ENCODE data around the gene PSMA7. TPM values are rescaled to one million over a fixed set of nuclear protein-coding genes. Genes with fewer than 3 reads are reported as not detected.

Gene PSMA7
- total RNA-seq, 1 donor from 2014 or later: 239 TPM

- ATAC-seq (ENCODE audit: poor library complexity) (no peak), DNase-seq (no peak)
- intact Hi-C loops (cut with DNase I): no loop called here
Measured at GRCh38 chr20:62174870-62175624, 31.9 kb upstream of the PSMA7 start.

GRCh38 chr20:62174021-62174804, 31.0 kb upstream of the PSMA7 start:
- intact Hi-C loops (cut with DNase I): no loop called here
- DNase-seq (no peak), ATAC-seq (ENCODE audit: poor library complexity) (no peak)

DNA sequence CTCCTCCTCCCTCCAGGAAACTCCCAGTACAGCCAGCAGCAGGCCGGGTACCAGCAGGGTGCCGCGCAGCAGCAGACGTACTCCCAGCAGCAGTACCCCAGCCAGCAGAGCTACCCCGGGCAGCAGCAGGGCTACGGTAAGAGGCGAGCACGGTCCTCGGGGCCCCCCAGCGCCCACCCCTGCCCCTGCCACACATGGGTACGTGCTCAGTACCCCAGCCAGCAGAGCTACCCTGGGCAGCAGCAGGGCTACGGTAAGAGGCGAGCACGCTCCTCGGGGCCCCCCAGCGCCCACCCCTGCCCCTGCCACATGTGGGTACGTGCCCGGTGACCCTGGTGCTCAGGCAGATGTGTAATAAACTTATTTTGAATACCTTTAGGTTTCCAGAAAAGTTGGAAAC, 29.5 kb upstream of the PSMA7 start:
- DNase-seq (no peak), ATAC-seq (ENCODE audit: poor library complexity) (no peak)
- intact Hi-C loops (cut with DNase I): no loop called here

DNA sequence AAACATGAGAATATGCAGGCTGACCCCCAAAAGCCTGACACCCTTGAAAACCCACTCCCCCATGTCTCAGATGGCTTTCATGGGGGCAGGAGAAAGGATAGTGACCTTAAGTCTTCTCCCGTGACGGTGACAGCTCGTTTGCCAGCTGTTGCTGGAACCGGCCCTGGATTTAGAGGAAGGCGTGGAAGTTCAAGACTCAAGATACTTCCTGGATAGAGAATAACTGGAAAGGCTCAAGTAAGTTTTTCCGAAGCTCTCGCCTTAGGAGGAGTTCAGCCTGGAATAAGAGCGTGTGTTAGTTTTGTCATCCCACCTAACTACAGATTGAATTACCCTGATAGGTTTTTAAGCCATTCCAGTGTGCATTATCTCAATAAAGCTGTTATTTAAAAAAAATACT, 28.1 kb upstream of the PSMA7 start:
- intact Hi-C loops (cut with DNase I): no loop called here
- no peak for ATAC-seq (ENCODE audit: poor library complexity)
- no peak for DNase-seq

DNA sequence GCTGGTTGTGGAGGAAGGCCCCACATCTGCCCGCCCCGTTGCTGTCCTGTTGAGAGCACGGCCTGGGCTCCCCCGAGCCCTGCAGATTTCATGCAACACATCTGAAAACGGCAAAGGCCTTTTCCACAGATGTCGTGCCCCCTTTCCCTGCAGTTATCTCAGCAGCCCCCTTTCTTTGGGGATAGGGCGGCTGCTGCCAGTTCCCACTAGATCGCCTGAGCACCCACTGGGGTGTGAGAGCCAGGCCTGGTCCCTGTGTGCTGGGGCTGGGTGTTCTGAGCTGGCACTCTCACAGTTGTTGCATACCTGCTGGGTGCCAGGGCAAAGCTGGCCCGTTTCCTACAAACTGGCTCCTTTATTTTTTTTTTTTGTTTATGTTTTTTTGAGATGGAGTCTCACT, 27.3 kb upstream of the PSMA7 start:
- ATAC-seq (ENCODE audit: poor library complexity): no peak
- intact Hi-C loops (cut with DNase I): no loop called here
- no peak for DNase-seq

GRCh38 chr20:62168890-62169435, 25.8 kb upstream of the PSMA7 start:
- ATAC-seq (ENCODE audit: poor library complexity) (no peak), DNase-seq (no peak)
- intact Hi-C loops (cut with DNase I): no loop called here

GRCh38 chr20:62168061-62168460, 24.9 kb upstream of the PSMA7 start:
- DNase-seq: no peak
- intact Hi-C loops (cut with DNase I): no loop called here
- ATAC-seq (ENCODE audit: poor library complexity): no peak

DNA sequence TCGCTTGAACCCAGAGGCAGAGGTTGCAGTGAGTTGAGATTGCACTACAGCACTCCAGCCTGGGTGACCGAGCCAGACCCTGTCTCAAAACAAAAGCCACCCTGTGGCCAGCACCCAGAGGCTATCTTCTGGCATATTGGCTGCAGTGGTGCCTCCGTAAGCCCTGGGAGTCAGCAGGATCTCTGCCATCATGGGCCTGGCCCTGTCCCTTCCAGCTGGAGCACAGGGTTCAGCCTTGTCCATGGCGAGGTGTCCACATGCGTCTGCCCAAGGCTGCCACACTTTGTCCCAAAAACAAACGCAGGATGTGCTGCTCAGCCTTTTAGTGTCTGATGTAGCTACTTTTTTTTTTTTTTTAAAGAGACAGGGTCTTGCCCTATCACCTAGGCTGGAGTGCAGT, 24.3 kb upstream of the PSMA7 start:
- DNase-seq: no peak

GRCh38 chr20:62165762-62166399, 22.7 kb upstream of the PSMA7 start:
- ATAC-seq (ENCODE audit: poor library complexity) (peak; percentile 47), DNase-seq (peak; percentile 64)
- intact Hi-C loops (cut with DNase I): no loop called here

More for the DNA sequence above, 24.3 kb upstream of the PSMA7 start:
- ATAC-seq (ENCODE audit: poor library complexity): no peak
- intact Hi-C loops (cut with DNase I): no loop called here

DNA sequence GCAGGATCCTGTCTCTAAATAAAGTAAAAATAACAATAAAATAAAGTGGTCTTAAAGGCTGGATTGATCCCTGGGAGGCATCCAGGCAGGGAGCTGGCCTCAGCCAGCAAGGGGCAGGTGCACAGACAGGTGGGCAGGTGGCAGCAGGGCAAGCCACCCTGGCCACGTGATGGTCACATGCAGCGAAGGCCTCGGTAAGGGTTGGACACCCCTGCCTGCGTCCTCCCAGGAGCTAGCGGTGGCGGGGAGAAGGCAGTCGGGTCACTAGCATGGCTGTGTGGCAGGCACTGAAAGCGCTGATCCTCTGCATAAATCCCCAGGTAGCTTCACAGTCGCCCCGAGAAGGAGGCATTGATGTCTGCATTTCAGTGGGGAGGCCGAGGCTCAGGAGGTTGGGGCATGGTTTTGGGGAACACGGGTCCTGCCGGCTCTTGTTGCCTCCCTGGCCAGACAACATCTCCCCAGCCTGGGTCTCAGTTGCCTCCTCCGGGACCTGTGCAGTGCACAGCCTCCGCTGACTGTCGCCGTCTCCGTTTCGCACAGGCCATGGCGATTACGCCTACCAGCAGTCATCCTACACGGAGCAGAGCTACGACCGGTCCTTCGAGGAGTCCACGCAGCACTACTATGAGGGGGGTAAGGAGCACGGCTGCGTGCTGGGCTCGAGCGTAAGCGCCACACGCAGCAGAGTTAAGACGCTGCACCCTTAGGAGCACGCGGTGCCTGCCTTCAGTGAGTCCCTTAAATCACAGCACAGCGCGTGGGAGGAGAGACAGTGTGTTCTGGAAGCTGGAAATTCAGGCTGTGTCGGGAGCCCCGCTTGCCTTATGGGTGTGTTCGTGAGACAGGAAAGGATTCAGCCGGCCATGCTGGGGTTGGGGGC, 21.9 kb upstream of the PSMA7 start:
- no peak for DNase-seq
- intact Hi-C loops (cut with DNase I): no loop called here
- ATAC-seq (ENCODE audit: poor library complexity): no peak

DNA sequence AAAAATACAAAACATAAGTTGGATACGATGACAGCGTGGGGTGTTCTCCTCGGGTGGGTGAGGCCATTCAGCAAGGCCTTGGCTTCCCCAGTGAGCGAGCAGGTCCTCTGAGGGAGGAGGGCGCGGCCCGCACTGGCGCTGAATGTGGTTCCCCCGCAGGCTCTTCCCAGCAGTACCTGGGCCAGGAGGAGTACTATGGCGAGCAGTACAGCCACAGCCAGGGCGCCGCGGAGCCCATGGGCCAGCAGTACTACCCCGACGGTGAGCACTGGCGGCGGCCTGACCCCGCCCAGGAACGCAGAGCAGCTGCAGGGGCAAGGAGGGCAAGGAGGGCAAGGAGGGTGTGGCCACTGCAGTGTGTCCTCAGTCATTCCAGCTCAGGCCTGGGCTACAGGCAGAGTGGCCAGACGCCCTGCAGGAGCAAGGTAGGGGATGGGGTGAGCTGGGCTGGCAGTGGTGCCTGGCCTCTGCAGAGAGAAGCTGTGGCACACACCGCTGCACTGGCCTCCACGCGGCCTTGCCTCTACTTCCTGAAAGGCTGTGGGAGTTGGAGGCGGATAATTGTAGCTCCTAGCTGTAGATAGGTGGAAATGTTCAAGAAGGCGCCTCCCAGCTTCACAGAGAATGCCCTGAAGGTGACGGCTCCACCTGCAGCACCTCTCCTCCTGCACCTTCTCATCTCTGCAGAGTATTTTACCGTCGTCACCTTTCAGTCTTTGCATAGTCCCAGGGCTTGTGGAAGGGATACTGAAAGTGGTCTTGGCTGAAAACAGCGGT, 21.0 kb upstream of the PSMA7 start:
- intact Hi-C loops (cut with DNase I): no loop called here
- DNase-seq (no peak), ATAC-seq (ENCODE audit: poor library complexity) (no peak)

DNA sequence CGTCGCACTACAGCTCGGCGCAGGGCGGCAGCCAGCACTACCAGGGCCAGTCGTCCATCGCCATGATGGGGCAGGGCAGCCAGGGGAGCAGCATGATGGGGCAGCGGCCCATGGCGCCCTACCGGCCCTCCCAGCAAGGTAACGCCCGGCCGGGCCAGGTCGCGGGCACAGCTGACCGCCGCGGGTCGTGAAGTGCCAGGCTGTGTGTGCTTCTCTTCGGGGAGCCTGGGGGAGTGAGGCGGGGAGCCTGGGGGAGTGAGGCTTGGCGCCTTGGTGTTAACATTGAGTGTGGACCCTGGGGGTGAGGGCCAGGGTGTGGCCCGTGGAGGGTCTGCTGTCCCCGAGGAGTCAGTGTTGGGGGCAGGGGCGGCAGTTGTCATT, 20.3 kb upstream of the PSMA7 start:
- no peak for DNase-seq
- no peak for ATAC-seq (ENCODE audit: poor library complexity)
- intact Hi-C loops (cut with DNase I): no loop called here

GRCh38 chr20:62162765-62163484, 19.7 kb upstream of the PSMA7 start:
- ATAC-seq (ENCODE audit: poor library complexity) (no peak), DNase-seq (no peak)
- intact Hi-C loops (cut with DNase I): no loop called here

GRCh38 chr20:62161347-62161746, 18.2 kb upstream of the PSMA7 start:
- ATAC-seq (ENCODE audit: poor library complexity) (no peak), DNase-seq (no peak)
- intact Hi-C loops (cut with DNase I): no loop called here

GRCh38 chr20:62160876-62161275, 17.7 kb upstream of the PSMA7 start:
- intact Hi-C loops (cut with DNase I): no loop called here
- DNase-seq: no peak

DNA sequence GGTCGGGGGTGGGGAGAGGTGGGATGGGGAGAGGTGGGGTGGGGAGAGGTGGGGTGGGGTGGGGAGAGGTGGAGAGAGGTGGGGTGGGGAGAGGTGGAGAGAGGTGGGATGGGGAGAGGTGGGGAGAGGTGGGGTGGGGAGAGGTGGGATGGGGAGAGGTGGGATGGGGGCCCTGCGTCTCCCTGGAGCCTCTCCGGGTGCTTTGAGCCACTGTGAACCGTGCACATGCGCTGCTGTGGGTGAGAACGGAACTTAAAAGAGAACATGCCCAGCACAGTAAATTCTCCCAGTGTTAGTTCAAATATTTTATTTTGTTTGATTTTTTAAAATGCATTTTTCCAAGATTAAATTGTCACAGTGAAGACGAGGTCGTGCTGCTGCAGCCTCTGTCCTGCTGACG, 17.1 kb upstream of the PSMA7 start:
- intact Hi-C loops (cut with DNase I): no loop called here
- DNase-seq: no peak
- no peak for ATAC-seq (ENCODE audit: poor library complexity)

More at GRCh38 chr20:62160876-62161275, 17.7 kb upstream of the PSMA7 start:
- no peak for ATAC-seq (ENCODE audit: poor library complexity)

- intact Hi-C loops (cut with DNase I): loop anchor here (5.0 kb wide), 1 partner anchor 148 kb away; no protein-coding TSS in a partner anchor
- DNase-seq (no peak), ATAC-seq (ENCODE audit: poor library complexity) (no peak)
Measured at GRCh38 chr20:62159839-62160238, 16.6 kb upstream of the PSMA7 start.
